Measurements from ENCODE around the gene GTF3C4.

GRCh38 chr9:132690696-132691095, 20.4 kb downstream of the GTF3C4 start:
- TF ChIP-seq CTCF (IDR thresholded peaks at IDR 0.05) (no peak), POLR2A (IDR thresholded peaks at IDR 0.05) (no peak)

Measured in adrenal gland (tissue), 5 donors.